GM12875 (cell line): ENCODE data around the gene PHKA2.
"Not testable (repeated sequence)": the region's sequence is repeated elsewhere in the genome, so short reads cannot be mapped to it uniquely, and the experiment has no call there.

Experiments
- H3K4me3 ChIP-seq: one replicate; pipeline ENCODE4 v1.5.1; 2011; ENCODE audit warnings: low read depth, low read length, control low read depth
- TF ChIP-seq, protein P1 (sequence below): IDR thresholded peaks from 2 replicates; pipeline ENCODE4 v1.5.1; 2011; ENCODE audit warnings: low read depth, mild to moderate bottlenecking, control low read depth, inconsistent platforms, low read length, moderate library complexity, borderline replicate concordance; ENCODE audit not compliant: insufficient read depth

Gene PHKA2, protein sequence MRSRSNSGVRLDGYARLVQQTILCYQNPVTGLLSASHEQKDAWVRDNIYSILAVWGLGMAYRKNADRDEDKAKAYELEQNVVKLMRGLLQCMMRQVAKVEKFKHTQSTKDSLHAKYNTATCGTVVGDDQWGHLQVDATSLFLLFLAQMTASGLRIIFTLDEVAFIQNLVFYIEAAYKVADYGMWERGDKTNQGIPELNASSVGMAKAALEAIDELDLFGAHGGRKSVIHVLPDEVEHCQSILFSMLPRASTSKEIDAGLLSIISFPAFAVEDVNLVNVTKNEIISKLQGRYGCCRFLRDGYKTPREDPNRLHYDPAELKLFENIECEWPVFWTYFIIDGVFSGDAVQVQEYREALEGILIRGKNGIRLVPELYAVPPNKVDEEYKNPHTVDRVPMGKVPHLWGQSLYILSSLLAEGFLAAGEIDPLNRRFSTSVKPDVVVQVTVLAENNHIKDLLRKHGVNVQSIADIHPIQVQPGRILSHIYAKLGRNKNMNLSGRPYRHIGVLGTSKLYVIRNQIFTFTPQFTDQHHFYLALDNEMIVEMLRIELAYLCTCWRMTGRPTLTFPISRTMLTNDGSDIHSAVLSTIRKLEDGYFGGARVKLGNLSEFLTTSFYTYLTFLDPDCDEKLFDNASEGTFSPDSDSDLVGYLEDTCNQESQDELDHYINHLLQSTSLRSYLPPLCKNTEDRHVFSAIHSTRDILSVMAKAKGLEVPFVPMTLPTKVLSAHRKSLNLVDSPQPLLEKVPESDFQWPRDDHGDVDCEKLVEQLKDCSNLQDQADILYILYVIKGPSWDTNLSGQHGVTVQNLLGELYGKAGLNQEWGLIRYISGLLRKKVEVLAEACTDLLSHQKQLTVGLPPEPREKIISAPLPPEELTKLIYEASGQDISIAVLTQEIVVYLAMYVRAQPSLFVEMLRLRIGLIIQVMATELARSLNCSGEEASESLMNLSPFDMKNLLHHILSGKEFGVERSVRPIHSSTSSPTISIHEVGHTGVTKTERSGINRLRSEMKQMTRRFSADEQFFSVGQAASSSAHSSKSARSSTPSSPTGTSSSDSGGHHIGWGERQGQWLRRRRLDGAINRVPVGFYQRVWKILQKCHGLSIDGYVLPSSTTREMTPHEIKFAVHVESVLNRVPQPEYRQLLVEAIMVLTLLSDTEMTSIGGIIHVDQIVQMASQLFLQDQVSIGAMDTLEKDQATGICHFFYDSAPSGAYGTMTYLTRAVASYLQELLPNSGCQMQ

DNA sequence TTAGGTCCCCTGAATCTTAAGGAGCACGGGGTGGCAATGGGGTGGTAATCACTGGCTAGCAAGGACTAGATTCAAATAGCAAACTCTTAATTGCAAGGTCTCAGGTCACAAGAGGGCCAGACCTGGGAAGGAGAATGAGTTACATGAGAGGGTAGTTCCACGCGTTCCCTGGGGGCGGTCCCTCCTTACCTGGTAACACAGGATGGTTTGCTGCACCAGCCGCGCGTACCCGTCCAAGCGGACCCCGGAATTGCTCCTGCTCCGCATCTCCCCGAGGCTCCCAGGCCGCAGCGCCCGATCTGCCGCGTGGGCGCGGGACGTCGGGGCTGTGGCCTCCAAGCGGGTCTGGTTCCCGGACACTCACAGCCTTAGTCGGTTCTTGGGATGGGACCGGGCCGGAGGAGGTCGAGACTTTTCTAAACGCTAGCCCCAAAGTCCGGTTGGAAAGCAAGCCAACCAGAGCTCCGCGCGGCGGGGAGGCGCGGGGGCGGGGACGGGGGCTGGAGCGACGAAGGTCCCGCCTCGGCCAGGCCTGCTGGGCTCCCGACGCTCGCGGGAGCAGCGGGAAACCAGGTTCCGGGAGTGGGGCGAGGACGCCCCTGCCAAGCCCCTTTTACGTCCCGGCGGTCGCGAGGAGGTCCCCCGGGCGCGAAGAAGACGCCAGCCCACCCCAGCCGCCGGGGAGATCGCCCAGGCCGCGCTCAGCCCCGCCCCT, at the start of gene PHKA2:
PHKA2 (minus strand) TSS at position 449 of the 715 bp plus-strand sequence; CDS start at position 267, 182 bp downstream.
- peak within 1 kb of the TSS; percentile 78 for H3K4me3 ChIP-seq
- TF ChIP-seq, protein P1, sequence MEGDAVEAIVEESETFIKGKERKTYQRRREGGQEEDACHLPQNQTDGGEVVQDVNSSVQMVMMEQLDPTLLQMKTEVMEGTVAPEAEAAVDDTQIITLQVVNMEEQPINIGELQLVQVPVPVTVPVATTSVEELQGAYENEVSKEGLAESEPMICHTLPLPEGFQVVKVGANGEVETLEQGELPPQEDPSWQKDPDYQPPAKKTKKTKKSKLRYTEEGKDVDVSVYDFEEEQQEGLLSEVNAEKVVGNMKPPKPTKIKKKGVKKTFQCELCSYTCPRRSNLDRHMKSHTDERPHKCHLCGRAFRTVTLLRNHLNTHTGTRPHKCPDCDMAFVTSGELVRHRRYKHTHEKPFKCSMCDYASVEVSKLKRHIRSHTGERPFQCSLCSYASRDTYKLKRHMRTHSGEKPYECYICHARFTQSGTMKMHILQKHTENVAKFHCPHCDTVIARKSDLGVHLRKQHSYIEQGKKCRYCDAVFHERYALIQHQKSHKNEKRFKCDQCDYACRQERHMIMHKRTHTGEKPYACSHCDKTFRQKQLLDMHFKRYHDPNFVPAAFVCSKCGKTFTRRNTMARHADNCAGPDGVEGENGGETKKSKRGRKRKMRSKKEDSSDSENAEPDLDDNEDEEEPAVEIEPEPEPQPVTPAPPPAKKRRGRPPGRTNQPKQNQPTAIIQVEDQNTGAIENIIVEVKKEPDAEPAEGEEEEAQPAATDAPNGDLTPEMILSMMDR, result no peak

GRCh38 chrX:19030805-19031204, 46.9 kb upstream of the PHKA2 start:
- H3K4me3 ChIP-seq, result no peak overlapping the region
- TF ChIP-seq, protein P1, result no peak

GRCh38 chrX:19028560-19028959, 44.6 kb upstream of the PHKA2 start:
- H3K4me3 ChIP-seq, result no peak overlapping the region
- TF ChIP-seq, protein P1, result no peak

GRCh38 chrX:19024366-19024765, 40.5 kb upstream of the PHKA2 start:
- TF ChIP-seq, protein P1, result no peak
- no peak overlapping the region for H3K4me3 ChIP-seq

GRCh38 chrX:19019996-19020395, 36.1 kb upstream of the PHKA2 start:
- H3K4me3 ChIP-seq, result no peak overlapping the region
- TF ChIP-seq, protein P1, result no peak

DNA sequence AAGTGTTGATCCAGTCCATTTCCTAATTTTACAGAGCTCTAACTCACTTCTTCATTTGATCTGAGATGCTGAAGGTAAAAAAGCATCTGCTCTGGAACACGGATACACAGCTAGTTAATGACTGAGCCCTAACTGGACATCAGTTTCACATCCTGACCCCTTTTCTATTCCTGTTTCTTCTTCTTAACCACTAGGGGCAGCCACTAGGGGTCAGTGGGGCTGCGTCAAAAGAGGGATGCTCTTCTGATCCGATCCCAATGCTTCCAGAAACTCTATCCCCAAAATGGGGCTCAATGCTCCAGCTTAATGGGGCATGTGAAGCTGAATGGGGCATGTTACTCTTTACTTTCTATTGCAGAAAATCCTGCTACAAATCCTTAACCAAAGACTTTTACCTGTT, 33.4 kb upstream of the PHKA2 start:
- TF ChIP-seq, protein P1, result peak; percentile 59; the same call in 1 of the 2 replicates
- H3K4me3 ChIP-seq, result no peak overlapping the region

DNA sequence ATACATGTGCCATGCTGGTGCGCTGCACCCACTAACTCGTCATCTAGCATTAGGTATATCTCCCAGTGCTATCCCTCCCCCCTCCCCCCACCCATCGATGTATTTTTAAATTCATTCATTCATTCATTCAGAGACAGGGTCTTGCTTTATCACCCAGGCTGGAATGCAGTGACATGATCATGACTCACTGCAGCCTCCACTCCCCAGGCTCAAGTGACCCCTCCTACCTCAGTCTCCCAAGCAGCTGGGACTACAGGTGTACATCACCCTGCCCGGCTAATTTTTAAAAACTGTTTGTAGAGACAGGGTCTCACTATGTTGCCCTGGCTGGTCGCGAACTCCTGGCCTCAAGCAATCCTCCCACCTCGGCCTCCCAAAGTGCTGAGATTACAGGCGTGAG, 32.7 kb upstream of the PHKA2 start:
- not testable (repeated sequence) for H3K4me3 ChIP-seq
